Vagina (tissue), 2 donors: ENCODE data around the gene ZNF697. TPM values are rescaled to one million over a fixed set of nuclear protein-coding genes. Genes with fewer than 3 reads are reported as not detected.
A peak's percentile ranks its signal among the peaks of the same experiment; 100 is the strongest.

Experiments used
- DNase-seq, 2 donors: peaks; one replicate each; pipeline ENCODE4 v3.0.0-alpha.2; 2017; ENCODE audit errors: extremely low spot score in 2 of 2
- H3K27ac ChIP-seq: fragments of 200-600 bp; sonication (generic); one replicate; pipeline ENCODE4 v1.5.1; 2019
- H3K27me3 ChIP-seq: fragments of 200-600 bp; sonication (generic); one replicate; pipeline ENCODE4 v1.5.1; 2019
- H3K36me3 ChIP-seq, 2 donors: fragments of 200-600 bp; sonication (generic); one replicate each; pipeline ENCODE4 v1.5.1; 2017 to 2019
- H3K4me1 ChIP-seq: fragments of 200-600 bp; sonication (generic); one replicate; pipeline ENCODE4 v1.5.1; 2019
- H3K4me3 ChIP-seq, 2 donors: fragments of 200-600 bp; sonication (generic); 1 replicate in 1 of 2; 2 replicates in 1 of 2; pipeline ENCODE4 v1.5.1; 2016 to 2019
- H3K9me3 ChIP-seq: fragments of 200-600 bp; sonication (generic); one replicate; pipeline ENCODE4 v1.5.1; 2019
- CTCF ChIP-seq, 3 experiments: fragments of 450-650 bp in 2 of 3; fragments of 200-600 bp in 1 of 3; sonication (generic) in 1 of 3; IDR thresholded peaks; one replicate each; pipeline ENCODE4 v1.5.1; 2017 to 2019; ENCODE audit warnings: antibody characterized with exemption in 3 of 3, mild to moderate bottlenecking in 2 of 3, moderate library complexity in 2 of 3
- POLR2A ChIP-seq, 2 donors: fragments of 450-650 bp; IDR thresholded peaks; one replicate each; pipeline ENCODE4 v1.6.1; 2017; ENCODE audit warnings: antibody characterized with exemption in 2 of 2, mild to moderate bottlenecking in 2 of 2, moderate library complexity in 2 of 2
- POLR2AphosphoS5 ChIP-seq, 2 donors: sonication (generic); formaldehyde crosslinking; IDR thresholded peaks; one replicate each; pipeline ENCODE4 v1.9.0; 2017; ENCODE audit warnings: antibody characterized with exemption in 2 of 2, mild to moderate bottlenecking in 2 of 2, low read depth in 1 of 2; ENCODE audit not compliant: insufficient read depth in 1 of 2
- intact Hi-C: fragments of 100-400 bp; cut with DNase I; formaldehyde crosslinking; loops from one replicate; pipeline ENCODE4 v1.15.1; 2023
- total RNA-seq: library from RNA; depleted of rRNA; stranded (reverse); fragments of >200 nt; gene quantifications from one replicate; pipeline ENCODE4 v1.2.3, GENCODE V29; 2016

ZNF697 gene
- total RNA-seq, 1 donor from 2014 or later: 3.7 TPM

- peaks cover 16% of the 10 kb centered on the region for H3K4me1 ChIP-seq
- no peak overlapping the region for H3K27ac ChIP-seq
- H3K9me3 ChIP-seq: no peaks in the 10 kb centered on the region
- DNase-seq: no peak
- intact Hi-C loops: no loop called here
- no peak overlapping the region for H3K4me3 ChIP-seq
- H3K27me3 ChIP-seq: no peaks in the 10 kb centered on the region
- H3K36me3 ChIP-seq: no peaks in the 10 kb centered on the region
- TF ChIP-seq POLR2A (IDR thresholded peaks at IDR 0.05): no peak
- no peak for TF ChIP-seq POLR2AphosphoS5 (IDR thresholded peaks at IDR 0.05; ENCODE audit: insufficient read depth in 1 of 2, low read depth in 1 of 2)
Measured at GRCh38 chr1:119670898-119671297, 22.8 kb upstream of the ZNF697 start.

- TF ChIP-seq CTCF (IDR thresholded peaks at IDR 0.05) (no peak), POLR2AphosphoS5 (IDR thresholded peaks at IDR 0.05; ENCODE audit: insufficient read depth in 1 of 2, low read depth in 1 of 2) (no peak), POLR2A (IDR thresholded peaks at IDR 0.05) (no peak)
- intact Hi-C loops: no loop called here
- H3K36me3 ChIP-seq: no peaks in the 10 kb centered on the region
- no peaks in the 10 kb centered on the region for H3K27me3 ChIP-seq
- H3K4me1 ChIP-seq: no peaks in the 10 kb centered on the region
- no peak overlapping the region for H3K4me3 ChIP-seq
- no peaks in the 10 kb centered on the region for H3K9me3 ChIP-seq
- DNase-seq: no peak
- no peak overlapping the region for H3K27ac ChIP-seq
Measured at GRCh38 chr1:119667173-119667572, 19.1 kb upstream of the ZNF697 start.

- intact Hi-C loops: no loop called here
- H3K4me1 ChIP-seq: peaks cover 16% of the 10 kb centered on the region
- H3K27ac ChIP-seq: no peak overlapping the region
- no peak overlapping the region for H3K4me3 ChIP-seq
- no peaks in the 10 kb centered on the region for H3K36me3 ChIP-seq
- DNase-seq: no peak
- no peaks in the 10 kb centered on the region for H3K9me3 ChIP-seq
- no peaks in the 10 kb centered on the region for H3K27me3 ChIP-seq
- TF ChIP-seq POLR2AphosphoS5 (IDR thresholded peaks at IDR 0.05; ENCODE audit: insufficient read depth in 1 of 2, low read depth in 1 of 2) (no peak), CTCF (IDR thresholded peaks at IDR 0.05) (no peak), POLR2A (IDR thresholded peaks at IDR 0.05) (no peak)
Measured at GRCh38 chr1:119664067-119664466, 16.0 kb upstream of the ZNF697 start.

DNA sequence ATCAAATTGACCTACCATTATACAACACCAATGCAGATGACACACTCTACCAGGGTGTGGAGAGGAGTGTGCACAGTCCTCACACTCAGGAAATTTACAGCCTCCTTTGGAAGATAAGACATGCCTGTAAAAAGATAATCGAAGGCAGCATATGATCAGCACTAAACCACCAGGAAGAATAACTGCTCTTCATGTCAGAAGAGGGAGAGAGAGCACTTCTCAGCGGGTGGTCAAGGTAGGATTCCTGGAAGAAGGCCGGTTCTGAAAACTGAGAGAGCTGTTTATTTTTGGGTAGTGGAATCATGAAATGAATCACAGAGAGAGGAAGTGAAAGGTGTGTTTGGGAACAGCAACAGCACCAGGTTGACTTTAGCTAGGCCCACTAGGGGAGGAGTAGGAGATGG lies 14.0 kb upstream of the ZNF697 start:
- no peaks in the 10 kb centered on the region for H3K9me3 ChIP-seq
- TF ChIP-seq POLR2A (IDR thresholded peaks at IDR 0.05) (no peak), CTCF (IDR thresholded peaks at IDR 0.05) (no peak), POLR2AphosphoS5 (IDR thresholded peaks at IDR 0.05; ENCODE audit: insufficient read depth in 1 of 2, low read depth in 1 of 2) (no peak)
- H3K27me3 ChIP-seq: no peaks in the 10 kb centered on the region
- peaks cover 17% of the 10 kb centered on the region for H3K4me1 ChIP-seq
- intact Hi-C loops: loop anchor here (2.0 kb wide), 1 partner anchor 49 kb away; no protein-coding TSS in a partner anchor
- DNase-seq: no peak
- no peak overlapping the region for H3K27ac ChIP-seq
- no peaks in the 10 kb centered on the region for H3K36me3 ChIP-seq
- H3K4me3 ChIP-seq: no peak overlapping the region

GRCh38 chr1:119660253-119661083 lies 12.4 kb upstream of the ZNF697 start:
- no peak overlapping the region for H3K4me3 ChIP-seq
- TF ChIP-seq POLR2A (IDR thresholded peaks at IDR 0.05): no peak
- TF ChIP-seq POLR2AphosphoS5 (IDR thresholded peaks at IDR 0.05; ENCODE audit: insufficient read depth in 1 of 2, low read depth in 1 of 2): peak in 1 of 2 donors; percentile 14
- H3K27ac ChIP-seq: no peak overlapping the region
- DNase-seq: no peak
- H3K9me3 ChIP-seq: no peaks in the 10 kb centered on the region
- intact Hi-C loops: no loop called here
- H3K27me3 ChIP-seq: no peaks in the 10 kb centered on the region
- H3K4me1 ChIP-seq: peaks cover 17% of the 10 kb centered on the region
- H3K36me3 ChIP-seq: no peaks in the 10 kb centered on the region

- Histone ChIP-seq H3K4me3 (no peak overlapping the region), H3K27me3 (no peaks in the 10 kb centered on the region), H3K4me1 (peaks cover 18% of the 10 kb centered on the region), H3K9me3 (no peaks in the 10 kb centered on the region), H3K36me3 (no peaks in the 10 kb centered on the region), H3K27ac (no peak overlapping the region)
- TF ChIP-seq POLR2AphosphoS5 (IDR thresholded peaks at IDR 0.05; ENCODE audit: insufficient read depth in 1 of 2, low read depth in 1 of 2) (no peak), CTCF (IDR thresholded peaks at IDR 0.05) (no peak), POLR2A (IDR thresholded peaks at IDR 0.05) (no peak)
- intact Hi-C loops: no loop called here
- no peak for DNase-seq
Measured at GRCh38 chr1:119659628-119660027, 11.6 kb upstream of the ZNF697 start.
